Measurements from ENCODE around the gene KDM7A. TPM values are rescaled to one million over a fixed set of nuclear protein-coding genes. Genes with fewer than 3 reads are reported as not detected.

The KDM7A gene
- total and polyA plus RNA-seq, 9 of the 15 experiments (the other 6 are each of a cell fraction or from before 2014, with no cell fraction given), result 0.90 to 8.4 (median 7.0) TPM

- TF ChIP-seq ZKSCAN8 (CRISPR knock-in tag; IDR thresholded peaks at IDR 0.05) (no peak), TRIM24 (IDR thresholded peaks at IDR 0.05) (peak in 1 of 2 experiments; percentile 36; a peak in 1 of 4 replicates), PML (IDR thresholded peaks at IDR 0.05; ENCODE audit: low read length) (no peak)
These were observed 41.1 kb upstream of the KDM7A start (continued) for GRCh38 chr7:140217750-140218501.

GRCh38 chr7:140215281-140215680 lies 38.5 kb upstream of the KDM7A start:
- no peaks in the 10 kb centered on the region for H3K36me3 ChIP-seq (ENCODE audit: control insufficient read depth, insufficient read depth, low read length)
- intact Hi-C loops (cut with micrococcal nuclease) (no loop called here), in situ Hi-C loops (cut with MboI) (no loop called here)
- FAIRE-seq (no peak), ATAC-seq (peak; percentile 34; the same call in 2 of the 3 replicates), DNase-seq (ENCODE audit: extremely low read depth in 1 of 4, low spot score in 3 of 4) (no peak)
- H3K9me1 ChIP-seq (ENCODE audit: control insufficient read depth, insufficient read depth, low read length), result no peaks in the 10 kb centered on the region
- TF ChIP-seq HDAC3 (IDR thresholded peaks at IDR 0.05; ENCODE audit: borderline replicate concordance, partially characterized antibody), result no peak
- no peak for TF ChIP-seq ILK (tag; IDR thresholded peaks at IDR 0.05; ENCODE audit: borderline replicate concordance, low read depth)
- TF ChIP-seq UBTF (IDR thresholded peaks at IDR 0.05; ENCODE audit: borderline replicate concordance in 1 of 2, low read depth in 2 of 2, low read length in 2 of 2), result no peak
- TF ChIP-seq, protein P1, sequence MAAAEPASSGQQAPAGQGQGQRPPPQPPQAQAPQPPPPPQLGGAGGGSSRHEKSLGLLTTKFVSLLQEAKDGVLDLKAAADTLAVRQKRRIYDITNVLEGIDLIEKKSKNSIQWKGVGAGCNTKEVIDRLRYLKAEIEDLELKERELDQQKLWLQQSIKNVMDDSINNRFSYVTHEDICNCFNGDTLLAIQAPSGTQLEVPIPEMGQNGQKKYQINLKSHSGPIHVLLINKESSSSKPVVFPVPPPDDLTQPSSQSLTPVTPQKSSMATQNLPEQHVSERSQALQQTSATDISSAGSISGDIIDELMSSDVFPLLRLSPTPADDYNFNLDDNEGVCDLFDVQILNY (CRISPR knock-in tag; IDR thresholded peaks at IDR 0.05), result no peak
- no peak for TF ChIP-seq ETV6 (IDR thresholded peaks at IDR 0.05; ENCODE audit: borderline replicate concordance in 1 of 2, low read depth in 2 of 2, low read length in 1 of 2)
- no peak for TF ChIP-seq ETV6 (CRISPR knock-in tag; IDR thresholded peaks at IDR 0.05; ENCODE audit: borderline replicate concordance)
- TF ChIP-seq, protein P2, sequence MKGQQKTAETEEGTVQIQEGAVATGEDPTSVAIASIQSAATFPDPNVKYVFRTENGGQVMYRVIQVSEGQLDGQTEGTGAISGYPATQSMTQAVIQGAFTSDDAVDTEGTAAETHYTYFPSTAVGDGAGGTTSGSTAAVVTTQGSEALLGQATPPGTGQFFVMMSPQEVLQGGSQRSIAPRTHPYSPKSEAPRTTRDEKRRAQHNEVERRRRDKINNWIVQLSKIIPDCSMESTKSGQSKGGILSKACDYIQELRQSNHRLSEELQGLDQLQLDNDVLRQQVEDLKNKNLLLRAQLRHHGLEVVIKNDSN (CRISPR knock-in tag; IDR thresholded peaks at IDR 0.05), result no peak
- TF ChIP-seq ETS2 (tag; IDR thresholded peaks at IDR 0.05; ENCODE audit: borderline replicate concordance, poor library complexity, severe bottlenecking), result no peak
- no peak for TF ChIP-seq ZNF133 (CRISPR knock-in tag; IDR thresholded peaks at IDR 0.05)
- H3K4me3 ChIP-seq, result no peak overlapping the region
- 14% methylated on average over 3 of the region's 3 CpGs for WGBS (ENCODE audit: insufficient coverage, low coverage, missing lambda C conversion rate)
- no peaks in the 10 kb centered on the region for H3K9me3 ChIP-seq (replicated peaks; ENCODE audit: control insufficient read depth, insufficient read depth, low read depth, low read length)
- ChIA-PET CTCF (ENCODE audit: low intra/inter-chr PET ratio) (no interaction called here), POLR2A (interaction anchor here (1.3 kb wide), 1 partner anchor 25 kb away, joined by 3 read pairs; no protein-coding TSS in a partner anchor)
- H3K27ac ChIP-seq (ENCODE audit: extremely low read depth, low read depth, low read length), result no peak overlapping the region
- H3K27me3 ChIP-seq (ENCODE audit: control insufficient read depth in 2 of 2, insufficient read depth in 2 of 2, low read length in 2 of 2), result peaks cover under 1 to 19% of the 10 kb centered on the region in 2 experiments; a peak in 4 of 5 replicates
- no peaks in the 10 kb centered on the region for H4K20me1 ChIP-seq (replicated peaks; ENCODE audit: control insufficient read depth, insufficient read depth, low read length)
- no peak overlapping the region; a peak in 1 of 4 replicates for H3K9ac ChIP-seq (ENCODE audit: insufficient read depth in 1 of 2, low read depth in 2 of 2, low read length in 2 of 2)
- H3K4me2 ChIP-seq (ENCODE audit: insufficient read depth, low read length), result no peak overlapping the region
- H3K79me2 ChIP-seq (ENCODE audit: control insufficient read depth, insufficient read depth, low read length), result no peaks in the 10 kb centered on the region
- H3K4me1 ChIP-seq (replicated peaks in 1 of 2; ENCODE audit: control insufficient read depth in 2 of 2, insufficient read depth in 2 of 2, low read length in 2 of 2), result no peaks in the 10 kb centered on the region; a peak in 1 of 5 replicates
- no TSS peak for BruUV-seq (replicated peaks)
- H2AFZ ChIP-seq (ENCODE audit: low read depth, low read length), result no peak overlapping the region

All from K562 (cell line).